ENCODE results near the gene SLC35C1. TPM values are rescaled to one million over a fixed set of nuclear protein-coding genes. Genes with fewer than 3 reads are reported as not detected.

SLC35C1 gene
- total RNA-seq, 1 experiment from 2014 or later = 9.5 TPM

- DNase-seq (no peak), ATAC-seq (no peak)
- Histone ChIP-seq H3K4me2 (ENCODE audit: low read length) (no peak overlapping the region), H3K4me3 (ENCODE audit: low read length) (no peak overlapping the region), H3K36me3 (ENCODE audit: low read depth, low read length) (no peaks in the 10 kb centered on the region), H3K79me2 (ENCODE audit: low read length) (no peaks in the 10 kb centered on the region), H3K9me3 (ENCODE audit: low read length) (no peaks in the 10 kb centered on the region), H3K27me3 (ENCODE audit: low read length) (peaks cover 43% of the 10 kb centered on the region), H3F3A (ENCODE audit: low read length, unreplicated experiment) (no peaks in the 10 kb centered on the region), H3K27ac (ENCODE audit: low read length) (no peak overlapping the region), H4K20me1 (ENCODE audit: low read length) (no peaks in the 10 kb centered on the region), H3K4me1 (ENCODE audit: insufficient read depth, low read length) (no peaks in the 10 kb centered on the region), H3K9me2 (replicated peaks; ENCODE audit: low read length) (no peaks in the 10 kb centered on the region), H2AFZ (ENCODE audit: low read length) (no peak overlapping the region), H3K9ac (ENCODE audit: low read length) (no peak overlapping the region)
- intact Hi-C loops (cut with micrococcal nuclease) = no loop called here
- no TSS peak for BruUV-seq (replicated peaks)
- ChIA-PET POLR2A (ENCODE audit: unreplicated experiment) (no interaction called here), CTCF (no interaction called here)
- TF ChIP-seq CTCF (conservative IDR thresholded peaks at IDR 0.05; ENCODE audit: low read depth, low read length) (no peak), EZH2phosphoT487 (IDR thresholded peaks at IDR 0.05; ENCODE audit: borderline replicate concordance, low read length) (no peak), EZH2 (IDR thresholded peaks at IDR 0.05; ENCODE audit: low read length, unreplicated experiment) (no peak)
Observed at GRCh38 chr11:45765107-45765668, 39.8 kb upstream of the SLC35C1 start.

GRCh38 chr11:45765836-45766235 lies 39.1 kb upstream of the SLC35C1 start:
- DNase-seq = no peak
- intact Hi-C loops (cut with micrococcal nuclease) = no loop called here
- no peaks in the 10 kb centered on the region for H3K9me2 ChIP-seq (replicated peaks; ENCODE audit: low read length)
- no TSS peak for BruUV-seq (replicated peaks)
- no peak for TF ChIP-seq EZH2 (IDR thresholded peaks at IDR 0.05; ENCODE audit: low read length, unreplicated experiment)
- TF ChIP-seq EZH2phosphoT487 (IDR thresholded peaks at IDR 0.05; ENCODE audit: borderline replicate concordance, low read length) = no peak
- TF ChIP-seq CTCF (conservative IDR thresholded peaks at IDR 0.05; ENCODE audit: low read depth, low read length) = no peak
- ATAC-seq = no peak
- no peak overlapping the region for H3K9ac ChIP-seq (ENCODE audit: low read length)
- H3K27me3 ChIP-seq (ENCODE audit: low read length) = peaks cover 39% of the 10 kb centered on the region
- H3K4me3 ChIP-seq (ENCODE audit: low read length) = no peak overlapping the region
- H4K20me1 ChIP-seq (ENCODE audit: low read length) = no peaks in the 10 kb centered on the region
- ChIA-PET POLR2A (ENCODE audit: unreplicated experiment) (no interaction called here), CTCF (no interaction called here)
- no peak overlapping the region for H2AFZ ChIP-seq (ENCODE audit: low read length)
- no peaks in the 10 kb centered on the region for H3F3A ChIP-seq (ENCODE audit: low read length, unreplicated experiment)
- H3K4me2 ChIP-seq (ENCODE audit: low read length) = no peak overlapping the region
- H3K27ac ChIP-seq (ENCODE audit: low read length) = no peak overlapping the region
- H3K36me3 ChIP-seq (ENCODE audit: low read depth, low read length) = no peaks in the 10 kb centered on the region
- no peaks in the 10 kb centered on the region for H3K79me2 ChIP-seq (ENCODE audit: low read length)
- no peaks in the 10 kb centered on the region for H3K4me1 ChIP-seq (ENCODE audit: insufficient read depth, low read length)
- H3K9me3 ChIP-seq (ENCODE audit: low read length) = no peaks in the 10 kb centered on the region

- BruUV-seq (replicated peaks) = no TSS peak
- Histone ChIP-seq H3K79me2 (ENCODE audit: low read length) (no peaks in the 10 kb centered on the region), H3K27ac (ENCODE audit: low read length) (no peak overlapping the region), H3K9ac (ENCODE audit: low read length) (no peak overlapping the region), H3K4me3 (ENCODE audit: low read length) (no peak overlapping the region), H3K9me3 (ENCODE audit: low read length) (no peaks in the 10 kb centered on the region), H3F3A (ENCODE audit: low read length, unreplicated experiment) (no peaks in the 10 kb centered on the region), H3K9me2 (replicated peaks; ENCODE audit: low read length) (no peaks in the 10 kb centered on the region), H3K36me3 (ENCODE audit: low read depth, low read length) (no peaks in the 10 kb centered on the region), H3K4me1 (ENCODE audit: insufficient read depth, low read length) (no peaks in the 10 kb centered on the region), H3K27me3 (ENCODE audit: low read length) (peaks cover 39% of the 10 kb centered on the region), H3K4me2 (ENCODE audit: low read length) (no peak overlapping the region), H2AFZ (ENCODE audit: low read length) (no peak overlapping the region), H4K20me1 (ENCODE audit: low read length) (no peaks in the 10 kb centered on the region)
- TF ChIP-seq EZH2phosphoT487 (IDR thresholded peaks at IDR 0.05; ENCODE audit: borderline replicate concordance, low read length) = no peak
- no peak for TF ChIP-seq CTCF (conservative IDR thresholded peaks at IDR 0.05; ENCODE audit: low read depth, low read length)
- ChIA-PET CTCF (no interaction called here), POLR2A (ENCODE audit: unreplicated experiment) (no interaction called here)
- DNase-seq (no peak), ATAC-seq (no peak)
- intact Hi-C loops (cut with micrococcal nuclease) = no loop called here
Observed at GRCh38 chr11:45766469-45766868, 38.5 kb upstream of the SLC35C1 start.
